Medulla oblongata (tissue), 1 donor: ENCODE results near the gene ITPKA.
"Not testable (repeated sequence)": the region's sequence is repeated elsewhere in the genome, so short reads cannot be mapped to it uniquely, and the experiment has no call there.

Source experiments
- DNase-seq: peaks from one replicate; pipeline ENCODE4 v3.0.0-alpha.2; 2015; ENCODE audit errors: extremely low spot score

ITPKA gene

DNA sequence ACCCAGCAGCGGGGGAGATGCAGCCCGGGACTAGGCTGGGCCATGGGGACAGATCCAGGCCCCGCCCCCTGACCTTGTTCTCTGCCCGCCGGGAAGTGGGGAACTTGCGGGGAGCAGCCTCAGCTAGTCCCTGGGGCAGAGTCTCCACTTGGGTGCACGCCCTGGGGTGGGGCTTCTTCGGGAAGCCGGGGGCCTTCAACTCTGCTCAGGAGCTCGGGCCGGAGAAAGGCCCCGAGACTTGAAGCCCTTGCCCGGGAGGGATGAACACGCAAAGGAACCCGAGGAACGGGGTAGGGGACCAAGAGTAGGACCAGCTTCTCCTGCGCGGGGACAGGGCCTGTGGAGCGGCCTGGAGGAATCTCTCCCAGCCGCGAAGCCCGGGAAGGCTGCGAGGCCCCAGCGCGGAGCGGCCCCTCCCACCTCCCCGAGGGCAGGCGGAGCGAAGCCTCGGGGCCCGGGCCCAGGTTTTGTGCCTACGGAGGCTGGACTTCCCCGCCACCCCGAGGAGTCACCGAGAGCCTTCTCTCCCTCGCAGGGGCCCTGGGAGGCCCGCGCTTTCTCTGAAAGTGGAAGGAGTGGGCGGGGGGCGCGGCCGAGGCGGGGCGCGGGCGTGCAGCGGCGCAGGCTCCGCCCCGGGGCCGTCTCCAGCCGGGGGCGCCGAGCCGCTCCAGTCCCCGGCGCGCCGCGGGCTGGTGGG lies at the start of gene ITPKA:
ITPKA (plus strand) TSS at position 670 of the 697 bp plus-strand sequence. CDS start 54 bp downstream, outside the sequence.
- DNase-seq: peak; percentile 48

DNA sequence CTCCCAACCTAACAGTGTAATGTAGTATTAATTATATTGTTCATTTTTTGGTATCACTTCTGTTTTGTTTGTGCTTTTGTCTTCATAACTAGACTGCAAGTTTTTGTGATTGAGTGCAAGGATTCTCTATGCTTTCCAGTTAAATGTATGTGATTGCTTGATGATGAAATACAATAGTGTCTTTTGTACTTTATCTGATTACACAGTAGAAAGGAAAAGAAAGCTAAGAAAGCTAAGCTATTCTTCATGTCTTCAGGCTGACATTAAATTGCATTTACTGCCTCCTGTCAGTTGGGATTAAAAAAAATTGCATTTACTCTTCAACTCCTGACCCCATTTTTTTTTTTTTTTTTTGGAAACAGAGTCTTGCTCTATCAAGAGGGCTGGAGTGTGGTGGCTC lies 48.3 kb upstream of the ITPKA start:
- DNase-seq: no peak

DNA sequence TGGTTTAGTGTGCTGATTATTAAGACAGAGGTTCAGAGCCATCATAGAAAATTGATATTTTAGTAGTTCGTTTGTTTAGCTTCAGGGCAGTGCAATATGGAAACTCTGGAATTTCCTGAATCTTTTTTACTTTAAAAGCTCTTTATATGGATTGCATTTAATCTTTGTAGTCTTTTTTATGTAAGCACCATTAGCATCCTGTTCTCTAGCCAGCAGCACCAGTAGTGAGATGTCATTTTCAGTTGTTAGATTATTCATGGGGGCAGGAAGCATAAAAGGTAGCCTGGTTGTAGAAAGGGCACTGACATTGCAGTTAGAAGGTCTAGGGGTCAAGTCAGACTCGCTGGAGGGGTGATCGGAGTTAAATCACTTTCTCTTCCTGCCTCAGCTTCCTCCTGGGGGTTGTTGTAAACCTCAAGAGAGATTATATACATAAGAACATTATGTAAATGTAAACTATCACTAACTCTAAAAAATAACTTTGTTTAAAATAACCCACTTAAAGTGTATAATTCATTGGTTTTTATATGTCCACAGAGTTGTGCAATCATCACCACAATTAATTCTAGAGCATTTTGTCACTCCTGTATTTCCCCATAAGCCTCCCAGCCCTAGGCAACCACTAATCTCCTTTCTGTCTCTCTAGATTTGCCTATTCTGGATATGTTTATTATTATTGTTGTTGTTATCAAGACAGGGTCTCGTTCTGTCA lies 31.4 kb upstream of the ITPKA start:
- DNase-seq: no peak

DNA sequence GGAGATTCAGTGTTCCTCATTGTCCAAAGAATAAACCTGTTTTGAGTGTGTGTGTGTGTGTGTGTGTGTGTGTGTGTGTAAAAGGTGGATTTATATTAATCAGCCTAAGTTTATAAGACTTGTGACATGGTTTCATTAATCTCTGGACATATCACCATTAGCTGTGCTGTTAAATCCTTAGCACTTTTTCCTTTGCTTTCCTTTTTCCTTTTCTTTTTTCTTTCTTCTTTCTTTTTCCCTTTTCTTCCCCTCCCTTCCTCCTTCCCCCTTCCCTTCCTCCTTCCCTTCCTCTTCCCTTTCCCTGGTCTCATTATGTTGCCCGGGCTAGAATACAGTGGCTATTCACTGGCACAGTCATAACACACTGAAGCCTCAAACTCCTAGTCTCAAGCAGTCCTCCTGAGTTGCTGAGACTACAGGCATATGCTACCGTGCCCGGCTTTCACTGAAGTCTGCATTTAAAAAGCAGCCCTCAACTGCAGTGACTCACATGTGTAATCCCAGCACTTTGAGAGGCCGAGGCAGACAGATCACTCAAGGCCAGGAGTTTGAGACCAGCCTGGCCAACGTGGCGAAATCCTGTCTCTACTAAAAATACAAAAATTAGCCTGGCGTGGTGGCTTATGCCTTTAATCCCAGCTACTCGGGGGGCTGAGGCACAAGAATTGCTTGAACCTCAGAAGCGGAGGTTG lies 28.6 kb upstream of the ITPKA start:
- no peak for DNase-seq

DNA sequence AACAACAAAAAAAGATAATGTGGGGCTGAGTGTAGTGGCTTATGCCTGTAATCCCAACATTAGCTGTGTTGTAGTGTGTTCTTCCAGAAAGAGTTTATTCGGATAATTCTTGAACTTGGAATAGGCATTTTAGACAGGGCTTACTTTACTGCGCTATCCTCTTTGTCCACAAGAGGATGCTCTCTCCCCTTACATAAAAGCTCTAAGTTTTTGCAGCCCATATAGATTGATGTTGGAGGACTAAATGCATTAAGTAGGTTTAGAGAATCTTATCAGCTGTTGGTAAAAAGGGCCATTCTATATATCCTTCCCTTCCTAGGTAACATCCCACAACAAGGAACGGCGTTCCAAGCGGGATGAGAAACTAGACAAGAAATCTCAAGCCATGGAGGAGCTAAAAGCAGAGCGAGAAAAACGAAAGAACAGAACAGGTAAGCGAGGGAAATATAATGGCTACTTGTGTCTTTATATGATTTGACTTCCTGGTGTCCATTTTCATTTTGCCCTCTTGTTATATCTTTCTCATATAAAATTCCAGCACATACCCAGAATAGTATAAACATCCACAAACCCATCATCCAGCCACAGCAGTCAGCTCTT lies 27.8 kb upstream of the ITPKA start:
- peak; percentile 44 for DNase-seq

DNA sequence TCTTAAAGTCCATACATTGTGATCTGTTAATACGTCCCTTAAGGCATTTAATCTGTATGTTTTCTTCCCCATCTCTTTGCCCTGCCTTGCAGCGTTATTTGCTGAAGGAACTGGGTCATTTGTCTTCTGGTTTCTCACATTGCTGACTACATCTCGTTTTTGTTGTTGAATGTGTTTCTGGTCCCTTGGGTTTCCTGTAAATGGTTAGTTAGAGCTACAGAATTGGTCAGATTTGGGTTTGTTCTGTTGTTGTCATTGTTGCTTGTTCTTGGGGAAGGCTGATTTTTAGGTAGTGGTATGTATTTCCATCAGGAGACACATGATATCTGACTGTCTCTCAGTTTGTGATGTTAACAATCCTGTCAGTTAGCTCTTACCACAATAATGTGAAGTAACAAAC lies 27.0 kb upstream of the ITPKA start:
- DNase-seq: no peak

DNA sequence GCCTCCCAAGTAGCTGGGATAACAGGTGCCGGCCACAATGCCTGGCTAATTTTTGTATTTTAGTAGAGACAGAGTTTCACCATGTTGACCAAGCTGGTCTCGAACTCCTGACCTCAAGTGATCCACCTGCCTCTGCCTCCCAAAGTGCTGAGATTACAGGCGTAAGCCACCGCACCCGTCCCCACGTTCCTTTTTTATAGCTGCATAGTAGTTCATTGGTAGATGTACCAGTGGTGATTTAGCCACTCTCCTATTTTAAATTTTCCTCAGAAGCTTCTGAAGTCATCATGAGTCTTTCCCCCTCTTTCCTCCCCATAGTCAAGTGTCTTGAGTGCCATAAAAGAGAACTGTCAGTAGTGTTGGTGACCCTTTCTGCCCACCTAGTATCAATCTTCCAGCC lies 24.0 kb upstream of the ITPKA start:
- not testable (repeated sequence) for DNase-seq

DNA sequence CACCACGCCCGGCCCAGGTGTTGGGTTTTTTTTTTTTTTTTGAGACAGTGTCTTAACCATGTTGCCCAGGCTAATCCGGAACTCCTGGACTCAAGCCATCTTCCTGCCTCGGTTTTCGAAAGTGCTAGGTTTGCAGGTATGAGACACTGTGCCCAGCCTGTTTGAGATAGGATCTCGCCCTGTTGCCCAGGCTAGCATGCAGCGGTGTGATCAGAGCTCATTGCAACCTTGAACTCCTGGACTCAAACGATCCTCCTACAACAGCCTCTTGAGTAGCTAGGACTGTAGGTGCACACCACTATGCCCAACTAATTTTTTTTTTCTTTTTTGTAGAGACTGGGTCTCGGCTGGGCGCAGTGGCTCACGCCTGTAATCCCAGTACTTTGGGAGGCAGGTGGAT lies 20.3 kb upstream of the ITPKA start:
- DNase-seq: no peak

DNA sequence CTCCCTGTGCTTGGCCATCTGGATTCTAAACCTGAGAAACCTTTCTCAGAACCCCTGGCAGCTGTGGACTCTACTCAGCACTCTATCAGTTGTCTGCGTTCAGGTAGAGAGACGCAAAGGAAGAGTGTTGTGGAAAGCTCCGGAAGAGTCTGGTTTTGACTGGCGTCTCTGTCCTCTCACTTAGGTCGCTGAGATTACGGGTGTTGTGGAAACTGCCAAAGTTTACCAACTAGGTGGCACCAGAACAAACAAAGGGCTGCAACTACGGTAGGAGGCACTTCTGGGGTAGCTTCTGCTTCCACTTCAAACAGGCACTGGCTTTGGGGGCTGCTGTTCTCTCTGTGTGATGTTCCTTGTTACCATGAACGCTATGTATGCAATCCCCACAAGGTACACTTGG lies 19.2 kb upstream of the ITPKA start:
- no peak for DNase-seq

DNA sequence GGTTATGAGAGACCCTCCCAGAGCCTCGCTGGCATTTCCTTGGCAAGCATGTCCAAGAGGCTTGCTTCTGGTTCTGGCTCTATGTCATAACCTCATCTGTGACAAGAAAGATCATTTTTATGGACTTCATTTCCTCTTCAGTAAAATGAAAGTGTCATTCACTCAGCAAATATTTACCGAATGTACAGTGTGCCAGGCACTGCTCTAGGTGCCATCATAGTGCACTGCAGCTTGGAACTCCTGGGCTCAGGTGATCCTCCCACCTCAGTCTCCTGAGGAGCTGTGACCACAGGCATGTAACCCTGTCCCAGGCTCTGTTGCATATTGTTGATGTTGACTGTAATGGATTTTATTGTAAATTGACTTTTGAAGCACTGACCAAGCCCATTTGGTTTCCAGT lies 18.7 kb upstream of the ITPKA start:
- DNase-seq: no peak

DNA sequence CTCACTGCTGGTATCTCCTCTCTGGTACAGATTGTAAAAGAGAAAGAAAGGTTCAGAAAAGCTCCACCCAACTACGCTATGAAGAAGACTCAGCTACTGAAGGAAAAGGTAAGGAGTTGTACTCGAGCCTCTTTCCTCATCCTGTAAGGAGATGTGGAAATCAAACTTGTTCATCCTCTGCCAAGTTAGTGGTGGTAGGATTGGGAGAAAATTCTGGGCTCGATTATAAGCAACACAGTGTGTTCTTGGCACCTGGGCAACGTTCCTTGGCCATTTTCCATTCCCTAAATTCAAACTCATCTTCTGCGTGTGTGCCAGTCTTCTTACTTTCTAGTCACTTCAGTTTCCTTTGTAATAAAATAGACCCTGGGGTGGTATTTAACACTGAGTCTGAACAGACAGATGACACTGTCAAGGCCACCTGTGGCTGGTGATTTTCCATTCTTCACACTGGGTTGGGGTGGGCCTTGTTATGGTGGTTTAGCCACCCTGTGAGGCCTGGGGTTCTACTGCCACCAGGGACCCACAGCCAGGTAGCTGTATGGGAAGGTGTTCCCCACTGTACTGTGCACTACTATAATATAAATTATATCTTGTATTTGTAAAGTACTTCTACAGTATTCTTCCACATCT lies 17.1 kb upstream of the ITPKA start:
- no peak for DNase-seq

DNA sequence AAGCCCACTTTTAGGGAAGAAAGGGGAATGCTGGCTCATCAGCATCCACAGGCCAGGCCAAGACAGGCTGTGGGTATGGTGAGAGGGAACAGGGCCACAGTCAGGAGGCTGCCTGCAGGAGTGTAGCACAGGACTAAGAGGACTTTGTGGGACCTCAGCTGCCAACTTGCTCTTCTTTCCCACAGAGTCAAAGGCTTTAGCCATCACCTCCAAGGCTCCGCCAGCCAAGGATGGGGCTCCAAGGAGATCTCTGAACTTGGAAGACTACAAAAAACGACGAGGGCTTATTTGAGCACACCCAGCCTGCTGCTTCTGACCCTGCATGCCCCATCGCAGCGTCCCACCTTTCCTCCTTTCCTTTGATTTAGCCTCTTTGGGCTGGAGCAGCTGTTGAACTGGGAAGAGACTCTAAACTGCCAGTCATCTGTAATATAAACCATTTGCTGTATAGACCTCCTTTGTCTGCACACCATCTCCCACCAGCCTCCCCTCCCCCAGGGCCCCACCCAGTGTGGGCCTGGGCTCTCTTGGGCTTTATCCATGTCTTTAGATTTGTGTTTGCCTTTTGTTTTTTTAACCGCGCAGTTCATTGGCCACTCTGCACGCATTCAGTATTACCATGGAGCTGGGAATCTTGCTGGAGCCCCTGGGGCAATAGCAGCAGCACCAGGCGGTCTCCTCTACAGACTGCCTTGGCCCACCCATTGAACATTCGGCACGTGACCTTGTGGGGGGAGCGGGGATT lies 13.1 kb upstream of the ITPKA start:
- no peak for DNase-seq

DNA sequence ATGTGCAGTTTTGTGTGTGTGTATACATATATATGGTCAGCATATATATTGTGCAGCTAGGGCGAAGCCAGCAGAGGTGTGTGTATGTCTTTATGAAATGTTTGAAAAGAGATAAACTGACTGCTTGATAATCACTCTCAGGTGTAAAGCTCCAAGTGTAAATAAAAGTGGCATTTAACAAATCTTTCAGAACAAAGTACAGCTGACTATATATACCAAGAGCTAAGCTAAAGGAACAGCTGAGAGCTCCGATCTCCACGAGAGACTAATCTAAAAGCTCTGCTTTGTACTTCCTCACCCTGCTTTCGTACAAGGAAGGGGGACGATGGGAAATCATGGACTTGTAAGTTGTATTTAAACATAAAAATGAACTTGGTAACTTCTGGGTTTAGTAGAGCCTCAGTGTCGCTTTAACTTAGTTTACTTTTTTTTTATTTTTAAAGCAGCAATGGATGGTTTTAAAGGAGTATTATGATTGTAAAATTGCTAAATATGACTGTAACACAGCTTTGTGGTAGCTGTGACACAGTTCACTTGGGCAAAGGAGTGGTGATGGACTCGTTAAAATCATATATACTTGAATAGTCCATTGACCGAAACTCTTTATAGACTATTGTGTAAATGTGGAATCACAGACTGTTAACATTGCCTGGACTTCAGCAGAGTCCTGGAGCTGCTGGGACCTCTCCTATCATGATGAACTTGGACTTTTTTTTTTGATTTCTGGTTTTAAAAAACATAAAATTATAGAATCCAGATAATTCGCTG lies 11.4 kb upstream of the ITPKA start:
- DNase-seq: no peak

DNA sequence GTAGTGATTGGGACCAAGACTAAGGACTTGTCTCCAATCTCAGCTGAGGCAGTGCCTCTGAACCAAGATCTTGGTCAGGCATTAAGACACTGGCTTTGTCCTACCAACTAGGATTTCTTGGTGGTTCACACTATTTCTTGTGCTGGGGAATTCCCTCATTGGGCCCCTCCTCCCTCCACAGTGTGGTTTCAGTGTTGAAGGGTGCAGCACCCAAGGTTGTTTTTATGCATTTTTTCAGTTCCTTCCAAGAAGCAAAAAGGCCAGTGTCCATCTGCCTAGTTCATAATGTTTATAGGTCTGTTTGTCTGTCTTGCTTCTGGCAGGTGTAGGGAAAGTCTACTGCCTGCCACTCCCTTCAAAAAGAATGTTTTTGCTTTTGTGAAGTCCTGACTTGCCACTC lies 10.6 kb upstream of the ITPKA start:
- DNase-seq: no peak

DNA sequence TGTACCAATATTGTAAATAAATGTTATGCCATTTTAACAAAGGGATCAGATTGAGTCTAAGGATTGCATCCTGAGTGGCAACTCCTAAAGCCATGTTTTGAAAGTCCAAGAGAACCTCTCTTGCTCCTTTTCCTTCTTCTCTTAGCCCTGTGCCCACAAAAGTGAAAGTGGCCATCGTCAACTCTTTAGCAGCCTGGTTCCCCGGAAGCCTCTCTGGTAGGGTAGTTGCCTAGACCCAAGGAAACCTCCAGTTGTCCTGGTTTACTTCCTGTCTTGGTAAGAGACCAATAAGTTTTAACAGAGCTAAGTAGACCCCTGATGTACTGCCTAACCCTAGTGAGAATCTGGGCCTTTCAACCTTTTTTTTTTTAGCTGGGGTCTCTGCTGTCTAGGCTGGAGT lies 10.2 kb upstream of the ITPKA start:
- DNase-seq: no peak

DNA sequence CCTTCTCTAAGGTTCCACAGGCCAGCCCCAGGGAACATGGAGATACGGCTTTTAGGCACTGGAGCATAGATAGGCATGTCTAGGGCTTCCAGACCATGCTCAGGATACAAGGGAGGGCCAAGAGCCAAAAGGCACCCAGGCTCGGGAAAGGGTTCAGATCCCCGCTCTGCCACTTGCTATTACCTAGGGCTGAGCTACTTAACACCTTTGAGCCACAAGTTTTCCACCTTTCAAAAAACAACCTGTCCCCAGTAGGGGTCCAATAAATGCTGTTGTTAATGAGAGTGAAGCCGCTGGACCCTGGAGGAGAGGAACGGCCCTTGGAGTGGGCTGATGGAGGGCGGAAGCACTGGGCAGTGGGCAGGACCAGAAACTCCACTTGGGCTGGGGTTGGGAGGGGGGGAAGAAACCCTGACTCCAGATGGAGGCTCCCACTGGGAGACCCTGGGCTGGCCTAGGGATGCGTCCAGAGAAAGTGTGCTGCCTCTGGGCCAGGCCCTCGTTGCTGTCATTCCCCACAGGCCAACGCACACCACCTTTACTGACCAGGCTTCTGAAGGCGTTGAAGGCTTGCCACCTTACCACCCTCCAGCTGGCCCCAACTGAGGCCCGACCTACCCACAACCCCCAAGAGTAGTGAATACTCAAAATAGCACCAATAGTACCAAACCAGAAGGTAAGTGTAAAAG lies 8.6 kb upstream of the ITPKA start:
- no peak for DNase-seq

DNA sequence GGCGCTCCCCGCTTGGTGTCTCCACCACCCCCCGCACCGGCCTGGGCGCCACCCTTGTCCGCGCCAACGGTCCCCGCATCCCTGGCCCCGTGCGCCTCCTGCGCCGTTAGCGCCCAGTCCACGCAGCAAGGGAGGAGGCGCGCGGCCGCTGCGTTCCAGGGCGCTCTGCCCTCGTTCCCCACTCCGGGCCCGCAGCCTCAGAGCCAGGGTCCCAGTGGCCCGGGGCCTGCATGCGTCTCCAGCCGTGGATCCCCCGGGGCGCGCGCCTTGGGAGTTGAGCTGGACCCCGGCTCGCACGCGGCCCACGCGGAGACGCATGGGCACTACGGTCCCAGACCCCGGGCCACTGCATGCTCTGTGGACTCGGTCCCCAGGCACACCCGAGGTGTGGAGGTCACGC lies 7.4 kb upstream of the ITPKA start:
- no peak for DNase-seq

DNA sequence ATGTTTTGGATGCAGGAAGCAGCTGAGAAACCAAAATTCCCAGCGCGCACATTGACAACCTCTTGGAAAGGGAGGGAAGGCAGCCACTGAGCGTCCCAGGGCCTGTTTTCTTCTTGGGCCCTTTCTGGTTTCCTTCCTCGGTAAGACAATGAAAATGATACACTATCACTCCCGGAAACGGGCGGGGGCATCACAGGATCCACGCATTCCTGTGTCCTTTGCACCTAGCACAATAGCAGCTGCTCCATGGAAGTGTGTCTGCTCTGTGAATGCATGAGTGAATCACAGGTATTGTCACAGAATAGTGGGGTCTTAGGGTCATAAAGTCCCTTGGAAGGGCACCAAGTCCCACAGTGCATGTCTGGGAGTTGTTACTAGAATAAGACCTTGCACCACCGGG lies 6.3 kb upstream of the ITPKA start:
- no peak for DNase-seq

DNA sequence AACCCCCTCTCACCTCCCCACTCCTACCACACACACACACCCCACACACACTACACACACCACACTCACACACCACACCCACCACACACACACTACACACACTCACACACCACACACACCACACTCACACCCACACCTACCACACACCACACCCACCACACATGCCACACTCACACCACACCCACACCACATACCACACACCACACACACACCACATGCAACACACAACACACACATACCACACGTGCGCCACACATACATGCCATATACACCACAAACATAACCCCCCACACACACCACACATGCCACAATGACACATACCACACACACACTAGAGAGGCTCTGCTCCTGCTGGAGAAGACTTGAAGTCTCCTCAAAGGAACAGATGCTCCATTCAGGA lies 5.9 kb upstream of the ITPKA start:
- no peak for DNase-seq

DNA sequence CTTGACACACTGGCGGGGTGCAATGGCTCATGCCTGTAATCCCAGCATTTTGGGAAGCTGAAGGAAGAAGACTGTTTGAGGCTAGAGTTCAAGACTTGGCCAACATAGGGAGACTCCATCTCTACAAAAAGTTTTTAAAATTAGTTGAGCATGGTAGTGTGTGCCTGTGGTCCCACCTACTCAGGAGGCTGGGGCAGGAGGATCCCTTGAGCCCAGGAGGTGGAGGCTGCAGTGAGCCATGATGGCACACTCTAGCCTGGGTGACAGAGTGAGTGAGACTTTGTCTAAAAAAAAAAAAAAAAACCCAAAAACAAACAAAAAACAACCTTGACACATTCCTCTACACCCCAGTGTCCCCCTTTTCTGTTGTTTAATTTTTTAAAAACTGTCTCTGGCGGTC lies 4.0 kb upstream of the ITPKA start:
- no peak for DNase-seq
